OCI-LY7 (cell line): ENCODE results near the gene MCOLN3.

Experiments
- EZH2phosphoT487 ChIP-seq: fragments of 200-600 bp; sonication (generic); IDR thresholded peaks from 2 replicates; pipeline ENCODE4 v1.6.1; 2018; ENCODE audit warnings: low read depth, borderline replicate concordance, mild to moderate bottlenecking, mixed run types, antibody characterized with exemption, low read length, moderate library complexity, mixed read lengths
- TF ChIP-seq, protein P1 (sequence below): fragments of 200-600 bp; sonication (generic); conservative IDR thresholded peaks from 2 replicates; pipeline ENCODE4 v1.5.1; 2014; ENCODE audit warnings: mild to moderate bottlenecking, antibody characterized with exemption, low read length, moderate library complexity, mixed read lengths

GRCh38 chr1:85060038-85060437 lies 11.7 kb upstream of the MCOLN3 start:
- TF ChIP-seq, protein P1, sequence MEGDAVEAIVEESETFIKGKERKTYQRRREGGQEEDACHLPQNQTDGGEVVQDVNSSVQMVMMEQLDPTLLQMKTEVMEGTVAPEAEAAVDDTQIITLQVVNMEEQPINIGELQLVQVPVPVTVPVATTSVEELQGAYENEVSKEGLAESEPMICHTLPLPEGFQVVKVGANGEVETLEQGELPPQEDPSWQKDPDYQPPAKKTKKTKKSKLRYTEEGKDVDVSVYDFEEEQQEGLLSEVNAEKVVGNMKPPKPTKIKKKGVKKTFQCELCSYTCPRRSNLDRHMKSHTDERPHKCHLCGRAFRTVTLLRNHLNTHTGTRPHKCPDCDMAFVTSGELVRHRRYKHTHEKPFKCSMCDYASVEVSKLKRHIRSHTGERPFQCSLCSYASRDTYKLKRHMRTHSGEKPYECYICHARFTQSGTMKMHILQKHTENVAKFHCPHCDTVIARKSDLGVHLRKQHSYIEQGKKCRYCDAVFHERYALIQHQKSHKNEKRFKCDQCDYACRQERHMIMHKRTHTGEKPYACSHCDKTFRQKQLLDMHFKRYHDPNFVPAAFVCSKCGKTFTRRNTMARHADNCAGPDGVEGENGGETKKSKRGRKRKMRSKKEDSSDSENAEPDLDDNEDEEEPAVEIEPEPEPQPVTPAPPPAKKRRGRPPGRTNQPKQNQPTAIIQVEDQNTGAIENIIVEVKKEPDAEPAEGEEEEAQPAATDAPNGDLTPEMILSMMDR, result no peak
- no peak for TF ChIP-seq EZH2phosphoT487
